Breast epithelium (tissue), 4 donors: ENCODE results near the gene CLEC18A. TPM values are rescaled to one million over a fixed set of nuclear protein-coding genes. Genes with fewer than 3 reads are reported as not detected.

Experiments
- DNase-seq, 2 donors: peaks; one replicate each; pipeline ENCODE4 v3.0.0-alpha.2; 2019; ENCODE audit warnings: low spot score in 2 of 2
- H3K27ac ChIP-seq, 2 donors: fragments of 200-600 bp; sonication (generic) in 1 of 2; one replicate each; pipeline ENCODE4 v1.5.1; 2016 to 2019; ENCODE audit warnings: mild to moderate bottlenecking in 1 of 2
- H3K27me3 ChIP-seq, 2 donors: fragments of 200-600 bp; sonication (generic) in 1 of 2; one replicate each; pipeline versions ENCODE4 v1.5.1 to v1.6.0; 2017 to 2019; ENCODE audit warnings: control low read depth in 1 of 2, mild to moderate bottlenecking in 1 of 2
- H3K36me3 ChIP-seq: fragments of 200-600 bp; one replicate; pipeline ENCODE4 v1.5.1; 2019
- H3K4me1 ChIP-seq, 2 donors: fragments of 200-600 bp; sonication (generic); one replicate each; pipeline ENCODE4 v1.5.1; 2016 to 2019; ENCODE audit warnings: control low read depth in 1 of 2
- H3K4me3 ChIP-seq, 3 donors: fragments of 200-600 bp; sonication (generic); 1 replicate in 2 of 3; 2 replicates in 1 of 3; pipeline ENCODE4 v1.5.1; 2016 to 2019; ENCODE audit warnings: mild to moderate bottlenecking in 3 of 3, moderate library complexity in 2 of 3
- H3K9me3 ChIP-seq, 2 donors: fragments of 200-600 bp; sonication (generic) in 1 of 2; one replicate each; pipeline ENCODE4 v1.5.1; 2016 to 2019; ENCODE audit warnings: control low read depth in 1 of 2
- CTCF ChIP-seq, 3 donors: fragments of 450-650 bp; IDR thresholded peaks; one replicate each; pipeline ENCODE4 v1.5.1; 2016 to 2017; ENCODE audit warnings: antibody characterized with exemption in 3 of 3, mild to moderate bottlenecking in 3 of 3, moderate library complexity in 3 of 3
- POLR2A ChIP-seq: fragments of 450-650 bp; IDR thresholded peaks from one replicate; pipeline ENCODE4 v1.6.1; 2016; ENCODE audit warnings: antibody characterized with exemption, mild to moderate bottlenecking, moderate library complexity
- POLR2AphosphoS5 ChIP-seq, 3 donors: sonication (generic); formaldehyde crosslinking; IDR thresholded peaks; one replicate each; pipeline ENCODE4 v1.6.1; 2017; ENCODE audit warnings: antibody characterized with exemption in 3 of 3
- intact Hi-C: fragments of 100-400 bp; cut with DNase I; formaldehyde crosslinking; loops from one replicate; pipeline ENCODE4 v1.15.1; 2023; ENCODE audit warnings: low total_unique reads
- total RNA-seq, 3 donors: library from RNA; depleted of rRNA; stranded (reverse); fragments of >200 nt; gene quantifications; one replicate each; pipeline ENCODE4 v1.1.0, GENCODE V29; 2016

Gene CLEC18A
- total RNA-seq, 3 donors from 2014 or later, result 0.80 to 1.3 (median 1.0) TPM

GRCh38 chr16:69932691-69933392 is 18.3 kb upstream of the CLEC18A start:
- Histone ChIP-seq H3K9me3 (no peaks in the 10 kb centered on the region), H3K27me3 (no peaks in the 10 kb centered on the region), H3K4me3 (no peak overlapping the region), H3K36me3 (peaks cover 19% of the 10 kb centered on the region), H3K4me1 (peaks cover 0 to 3% of the 10 kb centered on the region in 2 donors), H3K27ac (no peak overlapping the region)
- TF ChIP-seq POLR2A (no peak), CTCF (IDR thresholded peaks at IDR 0.05) (no peak), POLR2AphosphoS5 (IDR thresholded peaks at IDR 0.05) (no peak)
- no peak for DNase-seq
- intact Hi-C loops, result loop anchor here (10.0 kb wide), 1 partner anchor 148 kb away; no protein-coding TSS in a partner anchor

- Histone ChIP-seq H3K27ac (no peak overlapping the region), H3K27me3 (no peaks in the 10 kb centered on the region), H3K9me3 (no peaks in the 10 kb centered on the region), H3K4me3 (no peak overlapping the region), H3K36me3 (peaks cover 19% of the 10 kb centered on the region), H3K4me1 (no peaks in the 10 kb centered on the region)
- no peak for TF ChIP-seq POLR2A
- no peak for TF ChIP-seq CTCF (IDR thresholded peaks at IDR 0.05)
- TF ChIP-seq POLR2AphosphoS5 (IDR thresholded peaks at IDR 0.05), result no peak
- intact Hi-C loops, result loop anchor here (10.0 kb wide), 1 partner anchor 149 kb away; no protein-coding TSS in a partner anchor
- no peak for DNase-seq
These were observed 17.1 kb upstream of the CLEC18A start for GRCh38 chr16:69934044-69934443.

- Histone ChIP-seq H3K36me3 (peaks cover 19% of the 10 kb centered on the region), H3K4me3 (no peak overlapping the region), H3K27me3 (no peaks in the 10 kb centered on the region), H3K9me3 (no peaks in the 10 kb centered on the region), H3K27ac (no peak overlapping the region), H3K4me1 (no peaks in the 10 kb centered on the region)
- DNase-seq, result no peak
- intact Hi-C loops, result loop anchor here (10.0 kb wide), 1 partner anchor 150 kb away; no protein-coding TSS in a partner anchor
- TF ChIP-seq CTCF (IDR thresholded peaks at IDR 0.05) (no peak), POLR2A (no peak), POLR2AphosphoS5 (IDR thresholded peaks at IDR 0.05) (no peak)
These were observed 16.4 kb upstream of the CLEC18A start for GRCh38 chr16:69934751-69935150.

GRCh38 chr16:69935278-69935711 is 15.8 kb upstream of the CLEC18A start:
- Histone ChIP-seq H3K4me3 (no peak overlapping the region), H3K27ac (no peak overlapping the region), H3K36me3 (peaks cover 19% of the 10 kb centered on the region), H3K27me3 (no peaks in the 10 kb centered on the region), H3K9me3 (no peaks in the 10 kb centered on the region), H3K4me1 (no peaks in the 10 kb centered on the region)
- TF ChIP-seq POLR2A (no peak), POLR2AphosphoS5 (IDR thresholded peaks at IDR 0.05) (no peak)
- intact Hi-C loops, result loop anchor here (10.0 kb wide), 1 partner anchor 150 kb away; no protein-coding TSS in a partner anchor
- DNase-seq, result no peak

- Histone ChIP-seq H3K27me3 (no peaks in the 10 kb centered on the region), H3K27ac (no peak overlapping the region), H3K4me1 (no peaks in the 10 kb centered on the region), H3K9me3 (no peaks in the 10 kb centered on the region), H3K36me3 (peaks cover 19% of the 10 kb centered on the region), H3K4me3 (no peak overlapping the region)
- intact Hi-C loops, result loop anchor here (10.0 kb wide), 1 partner anchor 151 kb away; no protein-coding TSS in a partner anchor
- no peak for DNase-seq
- no peak for TF ChIP-seq POLR2A
- TF ChIP-seq POLR2AphosphoS5 (IDR thresholded peaks at IDR 0.05), result no peak
- no peak for TF ChIP-seq CTCF (IDR thresholded peaks at IDR 0.05)
These were observed 15.4 kb upstream of the CLEC18A start for GRCh38 chr16:69935740-69936139.
